ENCODE measurements around the gene MTX1.

MTX1 gene

DNA sequence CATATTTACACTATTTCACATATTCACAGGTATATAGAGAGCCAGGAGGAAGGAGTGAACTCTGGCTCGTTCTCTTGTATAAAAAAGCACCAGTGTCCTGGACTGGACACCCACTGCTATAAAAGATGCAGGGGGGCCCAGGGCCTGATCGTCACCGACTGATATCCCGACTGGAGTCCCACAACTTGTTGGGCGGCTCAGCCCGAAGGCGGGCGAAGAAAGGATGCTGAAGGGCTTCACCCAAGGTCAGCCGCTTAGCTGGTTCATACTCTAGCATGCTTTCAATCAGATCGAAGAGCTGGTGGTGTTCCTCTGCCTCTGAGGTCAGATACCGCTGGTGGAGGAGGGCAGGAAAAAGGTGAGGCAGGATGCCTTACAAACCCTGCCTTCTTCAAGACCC, 54.6 kb downstream of the MTX1 start:
- peaks cover 9% of the 10 kb centered on the region for H3K4me1 ChIP-seq (ENCODE audit: insufficient read depth, low read length)
- no peaks in the 10 kb centered on the region for H3K27me3 ChIP-seq (ENCODE audit: insufficient read depth, low read length)
- H3K36me3 ChIP-seq (ENCODE audit: insufficient read depth, low read length) = peaks cover 60% of the 10 kb centered on the region
- H3K4me3 ChIP-seq (ENCODE audit: low read length) = no peak overlapping the region
- no peak overlapping the region for H2AFZ ChIP-seq (ENCODE audit: low read depth, low read length)
- H3K9me3 ChIP-seq (ENCODE audit: low read length) = no peaks in the 10 kb centered on the region
